ENCODE data around the gene GABRB2. TPM values are rescaled to one million over a fixed set of nuclear protein-coding genes. Genes with fewer than 3 reads are reported as not detected.
"Not testable (repeated sequence)": the region's sequence is repeated elsewhere in the genome, so short reads cannot be mapped to it uniquely, and the experiment has no call there.

Gene GABRB2
- total RNA-seq, 1 donor from 2014 or later, result not detected

GRCh38 chr5:161302559-161302958 lies 244.0 kb downstream of the GABRB2 start:
- intact Hi-C loops (cut with micrococcal nuclease), result no loop called here

- intact Hi-C loops (cut with micrococcal nuclease), result no loop called here
Observed at GRCh38 chr5:161301586-161301985, 244.9 kb downstream of the GABRB2 start.

- intact Hi-C loops (cut with micrococcal nuclease), result no loop called here
Observed at GRCh38 chr5:161299053-161299452, 247.5 kb downstream of the GABRB2 start.

GRCh38 chr5:161297388-161297787 lies 249.1 kb downstream of the GABRB2 start:
- intact Hi-C loops (cut with micrococcal nuclease), result not testable (repeated sequence)

GRCh38 chr5:161295721-161296250 lies 250.7 kb downstream of the GABRB2 start:
- intact Hi-C loops (cut with micrococcal nuclease), result no loop called here

GRCh38 chr5:161288071-161288470 lies 258.5 kb downstream of the GABRB2 start:
- intact Hi-C loops (cut with micrococcal nuclease), result no loop called here

GRCh38 chr5:161287436-161287835 lies 259.1 kb downstream of the GABRB2 start:
- intact Hi-C loops (cut with micrococcal nuclease), result no loop called here

- intact Hi-C loops (cut with micrococcal nuclease), result no loop called here
Observed at GRCh38 chr5:161286066-161286655, 260.4 kb downstream of the GABRB2 start.

- intact Hi-C loops (cut with micrococcal nuclease), result no loop called here
Observed at GRCh38 chr5:161284445-161284844, 262.1 kb downstream of the GABRB2 start.

DNA sequence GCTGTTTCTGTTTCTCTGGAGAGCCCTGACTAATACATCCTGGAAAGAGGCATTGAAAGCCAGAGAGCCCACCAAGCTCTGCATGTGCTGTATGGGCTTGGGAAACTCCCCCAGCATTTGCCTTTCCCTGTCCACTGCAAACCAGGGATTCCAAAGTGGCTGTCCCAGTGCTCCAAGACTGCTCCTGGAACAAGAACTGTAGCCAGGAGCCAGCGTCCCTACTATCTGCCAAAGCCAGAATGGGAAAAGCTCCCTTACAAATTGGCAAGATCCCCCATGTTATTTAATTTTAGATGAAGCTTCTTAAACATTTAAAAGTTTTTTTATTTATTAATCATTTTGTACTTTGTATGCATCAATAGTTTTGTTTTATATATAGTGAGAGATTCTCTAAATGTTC lies 263.2 kb downstream of the GABRB2 start:
- intact Hi-C loops (cut with micrococcal nuclease), result no loop called here

DNA sequence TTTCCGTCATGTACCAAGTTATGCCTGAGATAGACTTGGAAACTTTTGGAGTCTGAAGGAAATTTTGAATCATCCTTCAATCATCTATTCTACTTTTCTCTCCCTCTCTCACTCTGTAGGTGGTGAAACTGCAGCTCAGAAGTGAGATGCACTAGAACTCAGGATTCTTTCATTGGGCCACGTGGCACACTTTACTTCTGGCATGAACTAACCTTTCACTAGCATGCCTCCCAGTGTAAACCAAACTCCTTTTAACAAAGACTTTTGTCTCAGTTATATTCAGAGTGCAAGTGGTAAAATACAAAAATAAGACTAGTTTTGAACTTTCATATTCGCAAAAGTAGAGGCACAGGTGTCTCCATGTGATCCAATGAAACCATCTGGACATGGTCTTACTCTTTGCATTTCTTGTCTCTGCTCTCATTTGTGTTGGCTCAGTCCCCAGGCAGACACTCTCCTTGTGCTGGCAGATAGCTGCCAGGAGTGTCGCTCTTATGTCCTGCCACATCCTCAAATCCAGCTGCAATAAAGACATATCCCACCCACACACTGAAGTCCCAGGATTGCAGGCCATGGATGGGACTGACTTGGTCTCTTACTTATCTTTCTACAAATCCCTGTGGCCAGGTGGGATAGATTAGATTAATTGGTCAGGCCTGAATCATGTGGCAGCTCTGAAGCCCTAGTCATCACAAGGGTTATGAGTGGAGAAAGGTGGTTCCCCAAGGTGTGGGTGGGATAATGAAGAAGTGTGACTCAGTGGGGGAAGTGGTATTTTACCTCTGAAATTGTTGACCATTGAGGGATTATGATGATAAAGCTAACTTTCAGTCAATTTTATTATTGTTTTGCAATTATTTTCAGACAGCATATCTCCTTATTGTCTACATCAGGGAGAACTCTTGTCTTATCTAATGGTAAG lies 267.5 kb downstream of the GABRB2 start:
- intact Hi-C loops (cut with micrococcal nuclease), result no loop called here

- intact Hi-C loops (cut with micrococcal nuclease), result no loop called here
Observed at GRCh38 chr5:161277011-161277410, 269.5 kb downstream of the GABRB2 start.

GRCh38 chr5:161274951-161275350 lies 271.6 kb downstream of the GABRB2 start:
- intact Hi-C loops (cut with micrococcal nuclease), result no loop called here

DNA sequence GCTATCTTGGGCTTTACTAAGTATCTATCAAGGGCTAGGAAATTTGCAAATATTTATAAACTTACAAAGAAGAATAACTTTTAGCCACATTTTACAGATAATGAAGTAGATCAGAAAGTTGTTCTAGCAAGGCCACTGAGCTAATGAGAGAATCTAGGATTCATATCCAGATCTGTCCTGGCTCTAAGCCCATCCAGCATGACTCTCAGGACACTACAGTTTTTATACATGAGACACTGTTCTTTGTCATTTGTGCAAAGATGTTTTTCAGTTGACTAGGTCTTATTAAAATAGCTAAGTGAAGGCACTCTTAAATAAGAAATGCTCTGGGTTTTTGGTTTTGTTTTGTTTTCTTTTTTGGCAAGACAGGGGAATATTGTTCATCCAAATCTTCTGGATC lies 273.1 kb downstream of the GABRB2 start:
- intact Hi-C loops (cut with micrococcal nuclease), result no loop called here

DNA sequence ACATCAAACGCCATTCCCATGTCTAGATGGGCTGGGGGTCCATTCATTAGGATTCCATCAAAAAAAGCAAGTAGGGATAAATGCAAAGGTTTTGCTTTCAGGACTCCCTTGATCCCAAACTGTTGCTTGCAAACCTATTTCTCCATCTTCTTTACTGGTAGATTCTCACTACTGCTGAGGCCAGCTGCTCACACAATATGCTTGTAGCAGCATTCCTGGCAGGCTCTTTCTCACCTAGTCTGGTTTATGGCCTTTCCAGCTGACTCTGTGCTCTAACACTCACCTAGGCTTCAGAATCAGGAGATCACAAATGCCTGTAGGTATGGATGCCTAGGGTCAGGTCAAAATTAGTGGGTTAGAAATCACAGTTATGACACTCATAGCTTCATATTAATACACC lies 274.7 kb downstream of the GABRB2 start:
- intact Hi-C loops (cut with micrococcal nuclease), result no loop called here

DNA sequence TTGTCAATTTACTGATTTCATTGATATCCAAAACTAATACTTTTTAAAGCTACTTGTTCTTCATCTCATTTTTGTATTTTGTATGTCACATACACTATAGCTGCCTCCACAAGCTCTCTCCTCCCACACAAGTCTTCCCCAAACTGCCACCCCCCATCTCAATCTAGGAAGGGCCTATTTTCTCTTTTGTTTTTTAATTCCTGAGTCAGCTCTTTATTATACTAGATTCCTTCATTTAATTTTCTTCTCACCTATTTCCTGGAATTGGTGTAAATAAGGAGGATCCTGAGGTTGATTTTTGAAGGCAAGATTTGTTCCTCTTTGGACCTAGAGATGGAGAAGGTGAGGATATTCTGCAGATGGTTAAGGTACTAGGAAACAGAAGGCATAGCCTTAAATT lies 277.4 kb downstream of the GABRB2 start:
- intact Hi-C loops (cut with micrococcal nuclease), result no loop called here

- intact Hi-C loops (cut with micrococcal nuclease), result no loop called here
Observed at GRCh38 chr5:161266954-161267353, 279.6 kb downstream of the GABRB2 start.

DNA sequence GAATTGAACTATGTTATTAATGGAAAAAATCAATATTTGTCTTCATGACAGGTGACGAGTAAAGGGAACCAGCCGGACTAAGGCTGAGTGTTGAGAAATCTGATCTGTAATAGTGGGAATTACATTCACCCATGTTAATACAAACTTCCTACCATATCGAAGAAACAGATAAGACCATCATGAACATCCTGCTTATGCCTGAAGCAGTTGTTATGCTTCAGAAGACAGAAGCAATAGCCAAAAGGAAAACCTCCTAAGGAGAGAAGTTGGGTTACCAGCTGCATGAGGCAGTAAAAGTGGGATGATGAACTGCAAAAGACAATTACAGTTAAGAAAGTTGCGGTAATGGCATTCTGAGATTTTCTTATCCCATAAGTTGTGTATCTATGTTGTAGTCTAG lies 281.5 kb downstream of the GABRB2 start:
- intact Hi-C loops (cut with micrococcal nuclease), result no loop called here

GRCh38 chr5:161263191-161263590 lies 283.3 kb downstream of the GABRB2 start:
- intact Hi-C loops (cut with micrococcal nuclease), result no loop called here

DNA sequence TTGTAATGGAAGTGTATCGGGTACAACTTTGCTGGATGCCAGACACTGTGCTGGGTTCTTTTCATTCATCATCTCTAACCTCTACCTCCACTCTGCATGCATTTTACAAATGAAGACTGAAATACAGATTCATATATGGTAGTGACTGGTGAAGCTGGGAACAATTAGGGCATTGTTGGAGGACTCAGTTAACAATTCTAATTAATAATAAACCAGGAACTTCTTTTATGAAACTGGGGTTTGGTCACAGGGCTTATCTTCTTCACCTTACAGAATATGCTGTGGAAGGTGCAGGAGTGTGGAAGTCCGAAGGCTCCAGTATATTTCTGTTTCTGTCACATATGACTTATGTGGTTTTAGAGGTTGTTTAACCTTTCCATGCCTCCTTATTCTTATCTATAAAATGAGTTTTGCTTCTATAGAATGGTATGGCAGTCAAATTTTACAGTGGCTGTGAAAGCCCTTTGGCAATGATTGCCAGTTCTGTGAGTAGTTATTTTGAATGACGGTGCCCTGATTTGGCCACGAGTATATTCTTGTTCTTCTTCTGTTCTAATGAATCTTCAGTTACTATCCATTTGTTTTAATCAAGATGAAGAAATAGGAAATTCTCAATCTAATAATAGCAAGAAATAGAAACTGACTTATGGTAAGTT lies 284.7 kb downstream of the GABRB2 start:
- intact Hi-C loops (cut with micrococcal nuclease), result no loop called here

DNA sequence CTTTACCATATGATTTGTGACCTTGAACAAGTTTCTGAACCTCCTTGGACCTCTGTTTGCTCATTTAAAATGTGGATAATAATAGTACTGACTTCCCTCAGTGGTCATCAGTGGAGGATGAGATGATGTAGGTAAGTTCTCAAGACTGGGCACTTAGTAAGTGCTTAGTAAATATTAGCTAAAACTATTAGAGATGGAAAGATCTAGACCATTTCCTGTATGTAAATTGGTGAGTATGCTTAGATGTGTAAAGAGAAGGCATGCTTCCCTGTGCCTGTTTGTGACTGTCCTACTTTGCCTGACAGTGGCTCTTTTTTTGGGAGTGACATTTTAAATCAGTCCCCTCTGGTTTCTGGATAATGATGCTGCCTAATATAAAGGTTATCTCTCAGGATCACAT lies 288.1 kb downstream of the GABRB2 start:
- intact Hi-C loops (cut with micrococcal nuclease), result no loop called here

DNA sequence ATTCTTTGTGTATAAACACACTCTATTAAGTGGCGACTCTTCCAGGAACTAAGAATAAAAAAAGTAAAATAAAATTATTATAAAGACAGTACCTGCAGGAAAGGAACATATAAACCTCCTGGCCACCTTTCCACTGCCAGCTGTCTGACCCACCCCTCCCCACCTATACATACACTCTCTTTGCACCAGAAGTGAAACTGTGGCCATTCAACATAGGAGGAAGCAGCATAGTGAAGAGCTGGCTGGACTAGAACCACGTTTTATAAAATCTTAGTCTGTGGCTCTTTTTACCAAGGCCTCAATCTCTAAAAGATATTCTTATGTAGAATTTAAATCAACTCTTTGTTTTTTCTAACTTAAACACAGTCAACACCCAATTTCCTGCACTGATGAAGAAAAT lies 289.6 kb downstream of the GABRB2 start:
- intact Hi-C loops (cut with micrococcal nuclease), result no loop called here
